Metanephros (tissue), 2 donors: ENCODE data around the gene HSPB2. TPM values are rescaled to one million over a fixed set of nuclear protein-coding genes. Genes with fewer than 3 reads are reported as not detected.

Experiments used
- small RNA-seq: library from RNA; depleted of rRNA; stranded (forward); fragments of <200 nt; gene quantifications from one replicate; pipeline ENCODE3, GENCODE V24; 2014; ENCODE audit warnings: low replicate concordance
- total RNA-seq: library from RNA; depleted of rRNA; stranded (reverse); fragments of >200 nt; gene quantifications from one replicate; pipeline ENCODE4 v1.2.3, GENCODE V29; 2014

Gene HSPB2, protein sequence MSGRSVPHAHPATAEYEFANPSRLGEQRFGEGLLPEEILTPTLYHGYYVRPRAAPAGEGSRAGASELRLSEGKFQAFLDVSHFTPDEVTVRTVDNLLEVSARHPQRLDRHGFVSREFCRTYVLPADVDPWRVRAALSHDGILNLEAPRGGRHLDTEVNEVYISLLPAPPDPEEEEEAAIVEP
- 3.2 TPM for total RNA-seq

DNA sequence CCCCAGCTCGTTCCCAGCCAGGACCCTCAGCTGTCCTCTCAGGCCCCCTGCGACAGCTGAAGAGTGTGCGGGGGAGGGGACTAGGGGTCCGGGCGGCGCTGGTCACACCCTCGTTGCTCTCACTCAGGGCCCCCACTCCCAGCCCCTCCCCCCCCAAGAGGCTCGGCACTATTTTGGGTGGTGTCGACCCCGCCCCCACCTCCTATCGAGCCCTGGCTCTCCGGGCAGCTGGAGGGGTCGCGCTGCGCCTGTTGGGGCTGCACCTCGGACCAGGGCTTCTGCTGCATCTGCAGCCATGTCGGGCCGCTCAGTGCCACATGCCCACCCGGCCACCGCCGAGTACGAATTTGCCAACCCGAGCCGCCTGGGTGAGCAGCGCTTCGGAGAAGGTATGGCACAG, at the start of gene HSPB2:
Gene HSPB2, plus strand, starts transcription at position 200 of the 400 bp plus-strand sequence. Its CDS starts 96 bp downstream, at position 296.

DNA sequence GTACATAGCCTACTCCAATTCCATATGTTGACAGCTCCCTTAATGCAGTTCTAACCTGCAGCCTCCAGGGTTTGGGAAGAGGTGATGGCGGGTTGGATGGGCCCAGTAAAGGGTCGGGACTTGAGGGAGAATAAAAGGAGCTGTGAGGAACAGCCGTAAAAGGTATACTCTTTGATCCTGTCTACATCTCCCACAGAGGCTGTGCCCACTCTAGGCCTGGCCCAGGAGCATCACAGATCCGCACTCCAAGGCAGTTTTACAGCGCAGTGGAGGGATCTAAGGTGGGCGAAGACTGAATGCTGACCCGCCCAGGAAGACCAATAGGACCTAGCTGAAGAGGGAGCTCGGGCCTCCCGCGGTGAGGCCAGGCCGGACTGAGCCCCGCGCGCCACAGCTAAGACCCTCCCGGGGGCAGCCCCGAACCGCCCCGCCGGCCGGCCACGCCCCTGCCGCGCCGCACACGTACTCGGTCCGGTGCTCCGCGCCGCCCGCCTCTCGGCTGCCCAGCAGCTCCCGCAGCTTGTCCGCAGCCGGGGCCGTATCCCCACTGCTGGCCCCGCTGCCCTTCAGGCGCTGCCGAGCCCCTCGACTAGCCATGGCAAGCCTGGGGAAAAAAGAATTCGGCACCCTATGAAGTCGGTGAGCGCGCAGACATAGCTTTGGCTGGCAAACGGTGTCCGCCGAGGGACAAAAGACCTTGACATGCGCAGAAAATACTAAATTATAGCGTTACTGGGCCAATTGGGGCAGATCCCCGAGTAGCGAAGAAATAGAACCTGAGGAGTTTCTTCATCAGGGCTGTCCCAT, 41.4 kb upstream of the HSPB2 start, which contains the start of gene ALG9:
Gene ALG9, minus strand, starts transcription at position 696 of the 807 bp plus-strand sequence. Its CDS starts 99 bp downstream, at position 597.

GRCh38 chr11:111878849-111879636, 33.5 kb upstream of the HSPB2 start, which contains the start of the genes CFAP68 and FDXACB1:
Gene CFAP68 (plus strand): TSS chr11:111879541. CDS start chr11:111879561, 20 bp downstream.
Gene FDXACB1 (minus strand): TSS chr11:111879165. CDS start chr11:111879132, 33 bp downstream.

GRCh38 chr11:111911563-111912401, 752 bp upstream of the HSPB2 start, which contains the start of gene CRYAB:
Gene CRYAB (minus strand): TSS chr11:111911770. CDS start chr11:111911724, 46 bp downstream.

GRCh38 chr11:111918390-111919256, 6.1 kb downstream of the HSPB2 start, which contains the start of gene C11orf52:
Gene C11orf52 (plus strand): TSS chr11:111918913. CDS start chr11:111918973, 60 bp downstream.

Small RNAs within 50 kb of the gene (small RNA-seq; reads per million reads assigned to genes)
- not detected for gene C11orf52
- not detected for gene GNG5P3
- gene RNA5SP351, result not detected
- gene RPL37AP8, result 0.07 reads per million

Other genes with a start within 250 kb of the HSPB2 start
- 26.3 TPM for gene PPP2R1B, start 146.3 kb upstream of the HSPB2 start, total RNA-seq
- 47.7 TPM for gene ALG9, start 41.2 kb upstream of the HSPB2 start, total RNA-seq
- 4.1 TPM for gene FDXACB1, start 33.6 kb upstream of the HSPB2 start, total RNA-seq
- 24.3 TPM for gene CFAP68, start 33.2 kb upstream of the HSPB2 start, total RNA-seq
- 54.8 TPM for gene CRYAB, start 964 bp upstream of the HSPB2 start, total RNA-seq
- 8.2 TPM for gene C11orf52, start 6.2 kb downstream of the HSPB2 start, total RNA-seq
- 25.7 TPM for gene DIXDC1, start 24.6 kb downstream of the HSPB2 start, total RNA-seq
- 33.6 TPM for gene DLAT, start 112.7 kb downstream of the HSPB2 start, total RNA-seq
- gene PIH1D2, start 161.3 kb downstream of the HSPB2 start, total RNA-seq, result 3.9 TPM
- 19.5 TPM for gene NKAPD1, start 161.6 kb downstream of the HSPB2 start, total RNA-seq
- 47.6 TPM for gene TIMM8B, start 174.0 kb downstream of the HSPB2 start, total RNA-seq
- 139 TPM for gene SDHD, start 174.1 kb downstream of the HSPB2 start, total RNA-seq